ENCODE data around the gene CABLES1. TPM values are rescaled to one million over a fixed set of nuclear protein-coding genes. Genes with fewer than 3 reads are reported as not detected.

CABLES1 gene
- polyA plus RNA-seq, 1 donor (not counting 4 experiments of a cell fraction or from before 2014, with no cell fraction given), result 1.00 TPM

GRCh38 chr18:23194155-23194996 is 59.1 kb downstream of the CABLES1 start:
- FAIRE-seq (peak; percentile 26), DNase-seq (ENCODE audit: low read depth, low spot score) (no peak)
- Histone ChIP-seq H3K27me3 (ENCODE audit: control insufficient read depth, extremely low read depth, insufficient read depth, low read length) (no peaks in the 10 kb centered on the region), H3K4me1 (ENCODE audit: control insufficient read depth, extremely low read depth, insufficient read depth, low read length) (peaks cover 18% of the 10 kb centered on the region), H3K9ac (ENCODE audit: control insufficient read depth, extremely low read depth, insufficient read depth, low read length) (no peak overlapping the region), H2AFZ (ENCODE audit: control insufficient read depth, low read length) (peak overlapping the region; percentile 59), H3K9me1 (ENCODE audit: control insufficient read depth, extremely low read depth, insufficient read depth, low read length) (no peaks in the 10 kb centered on the region), H3K36me3 (ENCODE audit: control insufficient read depth in 2 of 2, extremely low read depth in 1 of 2, insufficient read depth in 2 of 2, low read length in 2 of 2) (no peaks in the 10 kb centered on the region), H3K79me2 (ENCODE audit: control insufficient read depth, insufficient read depth, low read length) (no peaks in the 10 kb centered on the region), H3K4me3 (ENCODE audit: control insufficient read depth in 2 of 3, extremely low read depth in 1 of 3, insufficient read depth in 2 of 3, low read depth in 1 of 3, low read length in 3 of 3) (peak overlapping the region in 2 of 3 experiments; percentile 25 to 39), H3K27ac (ENCODE audit: control insufficient read depth, insufficient read depth, low read length) (no peak overlapping the region), H3K9me3 (ENCODE audit: control insufficient read depth, low read depth, low read length) (no peaks in the 10 kb centered on the region), H4K20me1 (ENCODE audit: control insufficient read depth, extremely low read depth, insufficient read depth, low read length) (no peaks in the 10 kb centered on the region), H3K4me2 (ENCODE audit: control insufficient read depth, extremely low read depth, insufficient read depth, low read depth, low read length) (peak overlapping the region; percentile 68)
- TF ChIP-seq, protein P1, sequence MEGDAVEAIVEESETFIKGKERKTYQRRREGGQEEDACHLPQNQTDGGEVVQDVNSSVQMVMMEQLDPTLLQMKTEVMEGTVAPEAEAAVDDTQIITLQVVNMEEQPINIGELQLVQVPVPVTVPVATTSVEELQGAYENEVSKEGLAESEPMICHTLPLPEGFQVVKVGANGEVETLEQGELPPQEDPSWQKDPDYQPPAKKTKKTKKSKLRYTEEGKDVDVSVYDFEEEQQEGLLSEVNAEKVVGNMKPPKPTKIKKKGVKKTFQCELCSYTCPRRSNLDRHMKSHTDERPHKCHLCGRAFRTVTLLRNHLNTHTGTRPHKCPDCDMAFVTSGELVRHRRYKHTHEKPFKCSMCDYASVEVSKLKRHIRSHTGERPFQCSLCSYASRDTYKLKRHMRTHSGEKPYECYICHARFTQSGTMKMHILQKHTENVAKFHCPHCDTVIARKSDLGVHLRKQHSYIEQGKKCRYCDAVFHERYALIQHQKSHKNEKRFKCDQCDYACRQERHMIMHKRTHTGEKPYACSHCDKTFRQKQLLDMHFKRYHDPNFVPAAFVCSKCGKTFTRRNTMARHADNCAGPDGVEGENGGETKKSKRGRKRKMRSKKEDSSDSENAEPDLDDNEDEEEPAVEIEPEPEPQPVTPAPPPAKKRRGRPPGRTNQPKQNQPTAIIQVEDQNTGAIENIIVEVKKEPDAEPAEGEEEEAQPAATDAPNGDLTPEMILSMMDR (optimal IDR thresholded peaks at IDR 0.05 in 1 of 3, IDR thresholded peaks at IDR 0.05 in 1 of 3, conservative IDR thresholded peaks at IDR 0.05 in 1 of 3; ENCODE audit: extremely low read depth in 1 of 3, insufficient read depth in 2 of 3, low read length in 3 of 3), result no peak
- TF ChIP-seq EZH2 (IDR thresholded peaks at IDR 0.05; ENCODE audit: low read length), result no peak
- dilution Hi-C loops (cut with MboI; ENCODE audit: extremely low pct_ligation_motif_present, low sequenced_read_pairs), result no loop called here

- H3K4me1 ChIP-seq (ENCODE audit: control insufficient read depth, extremely low read depth, insufficient read depth, low read length), result peaks cover 18% of the 10 kb centered on the region
- peak overlapping the region; percentile 68 for H3K4me2 ChIP-seq (ENCODE audit: control insufficient read depth, extremely low read depth, insufficient read depth, low read depth, low read length)
- no peaks in the 10 kb centered on the region for H3K9me1 ChIP-seq (ENCODE audit: control insufficient read depth, extremely low read depth, insufficient read depth, low read length)
- no peaks in the 10 kb centered on the region for H3K27me3 ChIP-seq (ENCODE audit: control insufficient read depth, extremely low read depth, insufficient read depth, low read length)
- no peak overlapping the region for H3K9ac ChIP-seq (ENCODE audit: control insufficient read depth, extremely low read depth, insufficient read depth, low read length)
- no peaks in the 10 kb centered on the region for H4K20me1 ChIP-seq (ENCODE audit: control insufficient read depth, extremely low read depth, insufficient read depth, low read length)
- DNase-seq (ENCODE audit: low read depth, low spot score) (no peak), FAIRE-seq (no peak)
- no peak overlapping the region for H2AFZ ChIP-seq (ENCODE audit: control insufficient read depth, low read length)
- no peaks in the 10 kb centered on the region for H3K36me3 ChIP-seq (ENCODE audit: control insufficient read depth in 2 of 2, extremely low read depth in 1 of 2, insufficient read depth in 2 of 2, low read length in 2 of 2)
- no peaks in the 10 kb centered on the region for H3K79me2 ChIP-seq (ENCODE audit: control insufficient read depth, insufficient read depth, low read length)
- dilution Hi-C loops (cut with MboI; ENCODE audit: extremely low pct_ligation_motif_present, low sequenced_read_pairs), result no loop called here
- no peak overlapping the region for H3K27ac ChIP-seq (ENCODE audit: control insufficient read depth, insufficient read depth, low read length)
- H3K4me3 ChIP-seq (ENCODE audit: control insufficient read depth in 2 of 3, extremely low read depth in 1 of 3, insufficient read depth in 2 of 3, low read depth in 1 of 3, low read length in 3 of 3), result no peak overlapping the region
- TF ChIP-seq EZH2 (IDR thresholded peaks at IDR 0.05; ENCODE audit: low read length), result no peak
- TF ChIP-seq, protein P1 (optimal IDR thresholded peaks at IDR 0.05 in 1 of 3, IDR thresholded peaks at IDR 0.05 in 1 of 3, conservative IDR thresholded peaks at IDR 0.05 in 1 of 3; ENCODE audit: extremely low read depth in 1 of 3, insufficient read depth in 2 of 3, low read length in 3 of 3), result no peak
- H3K9me3 ChIP-seq (ENCODE audit: control insufficient read depth, low read depth, low read length), result no peaks in the 10 kb centered on the region
Observed at GRCh38 chr18:23194997-23195957, 60.0 kb downstream of the CABLES1 start.

Data from keratinocyte (primary cell).